Stimulated activated CD4-positive, alpha-beta T cell treated with anti-CD3 and anti-CD28 coated beads, Interleukin-15, amount 100 ng/mL, for 1 hour (primary cell): Measurements from ENCODE around the gene JAKMIP2.
"Not testable (repeated sequence)": the region's sequence is repeated elsewhere in the genome, so short reads cannot be mapped to it uniquely, and the experiment has no call there.

Experiments
- DNase-seq, 2 donors: peaks; one replicate each; pipeline ENCODE4 v3.0.0-alpha.2; 2020; ENCODE audit warnings: low read depth in 1 of 2, low spot score in 1 of 2

The JAKMIP2 gene

GRCh38 chr5:147750065-147750464, 32.5 kb downstream of the JAKMIP2 start:
- DNase-seq = no peak

- DNase-seq = no peak
Measured at GRCh38 chr5:147748590-147748989, 33.9 kb downstream of the JAKMIP2 start.

- DNase-seq = no peak
Measured at GRCh38 chr5:147746986-147747385, 35.5 kb downstream of the JAKMIP2 start.

- DNase-seq = no peak
Measured at GRCh38 chr5:147743678-147744374, 38.7 kb downstream of the JAKMIP2 start.

- no peak for DNase-seq
Measured at GRCh38 chr5:147743012-147743411, 39.5 kb downstream of the JAKMIP2 start.

GRCh38 chr5:147742151-147742550, 40.4 kb downstream of the JAKMIP2 start:
- DNase-seq = no peak

GRCh38 chr5:147740864-147741263, 41.7 kb downstream of the JAKMIP2 start:
- DNase-seq = no peak

- DNase-seq = no peak
Measured at GRCh38 chr5:147737921-147738320, 44.6 kb downstream of the JAKMIP2 start.

- no peak for DNase-seq
Measured at GRCh38 chr5:147735621-147736125, 46.9 kb downstream of the JAKMIP2 start.

GRCh38 chr5:147734894-147735293, 47.6 kb downstream of the JAKMIP2 start:
- DNase-seq = no peak

GRCh38 chr5:147733075-147733474, 49.5 kb downstream of the JAKMIP2 start:
- no peak for DNase-seq

- DNase-seq = no peak
Measured at GRCh38 chr5:147732291-147732883, 50.1 kb downstream of the JAKMIP2 start.

- no peak for DNase-seq
Measured at GRCh38 chr5:147731431-147732290, 50.9 kb downstream of the JAKMIP2 start.

GRCh38 chr5:147727200-147727599, 55.3 kb downstream of the JAKMIP2 start:
- DNase-seq = no peak

GRCh38 chr5:147721191-147721960, 61.2 kb downstream of the JAKMIP2 start:
- not testable (repeated sequence) for DNase-seq

GRCh38 chr5:147713550-147714295, 68.8 kb downstream of the JAKMIP2 start:
- no peak for DNase-seq

GRCh38 chr5:147712598-147712997, 69.9 kb downstream of the JAKMIP2 start:
- DNase-seq = no peak

GRCh38 chr5:147712019-147712418, 70.5 kb downstream of the JAKMIP2 start:
- DNase-seq = no peak

GRCh38 chr5:147711019-147711418, 71.5 kb downstream of the JAKMIP2 start:
- DNase-seq = no peak

GRCh38 chr5:147708708-147709107, 73.8 kb downstream of the JAKMIP2 start:
- DNase-seq = no peak
